OCI-LY7 (cell line): ENCODE data around the gene RASA4B. TPM values are rescaled to one million over a fixed set of nuclear protein-coding genes. Genes with fewer than 3 reads are reported as not detected.
"Not testable (repeated sequence)": the region's sequence is repeated elsewhere in the genome, so short reads cannot be mapped to it uniquely, and the experiment has no call there.

Experiments
- BruUV-seq: library from RNA; stranded (reverse); fragments of 400-500 nt; replicated peaks from 2 replicates; lab custom pipeline; 2021; lab: Mats Ljungman, UMichigan
- CTCF ChIA-PET: fragments of 300-600 bp; sonication (Branson Sonifier 250); formaldehyde crosslinking; loops from one replicate; lab custom pipeline; 2022; ENCODE audit warnings: antibody characterized with exemption; ENCODE audit not compliant: unreplicated experiment; lab: Charles Lee
- POLR2A ChIA-PET: fragments of 300-600 bp; sonication (Branson Sonifier 250); formaldehyde crosslinking; loops from one replicate; lab custom pipeline; 2022; ENCODE audit warnings: antibody characterized with exemption; lab: Charles Lee
- DNase-seq: peaks from one replicate; pipeline ENCODE4 v3.0.0-alpha.2; 2015; ENCODE audit warnings: low spot score
- H2AFZ ChIP-seq: fragments of 200-600 bp; sonication (generic), shearing (Covaris generic); 2 replicates; pipeline ENCODE4 v1.6.1; 2014; ENCODE audit warnings: mild to moderate bottlenecking, antibody characterized with exemption, low read length, moderate library complexity
- H3K27ac ChIP-seq: fragments of 200-600 bp; sonication (generic); 2 replicates; pipeline ENCODE4 v1.5.1; 2014; ENCODE audit warnings: mixed run types, low read depth, mild to moderate bottlenecking, moderate library complexity, low read length, inconsistent platforms; ENCODE audit not compliant: poor library complexity, severe bottlenecking
- H3K36me3 ChIP-seq: fragments of 200-600 bp; sonication (generic); 2 replicates; pipeline ENCODE4 v1.6.1; 2014; ENCODE audit warnings: mild to moderate bottlenecking, antibody characterized with exemption, low read length, moderate library complexity, mixed read lengths; ENCODE audit not compliant: insufficient read depth
- H3K4me1 ChIP-seq: fragments of 200-600 bp; sonication (generic); 2 replicates; pipeline ENCODE4 v1.5.1; 2014; ENCODE audit warnings: mild to moderate bottlenecking, low read length; ENCODE audit not compliant: insufficient read depth, poor library complexity, severe bottlenecking
- H3K4me2 ChIP-seq: fragments of 200-600 bp; sonication (generic); 2 replicates; pipeline ENCODE4 v1.6.1; 2014; ENCODE audit warnings: mild to moderate bottlenecking, low read length
- H3K4me3 ChIP-seq: fragments of 200-600 bp; sonication (generic); 2 replicates; pipeline ENCODE4 v1.5.1; 2014; ENCODE audit warnings: mild to moderate bottlenecking, low read depth, low read length; ENCODE audit not compliant: poor library complexity, severe bottlenecking
- H3K79me2 ChIP-seq: fragments of 200-600 bp; sonication (generic); 2 replicates; pipeline ENCODE4 v1.6.1; 2016; ENCODE audit warnings: low read depth, mild to moderate bottlenecking, low read length, moderate library complexity, mixed read lengths; ENCODE audit not compliant: insufficient read depth
- H3K9me2 ChIP-seq: fragments of 200-600 bp; sonication (generic); 2 replicates; pipeline ENCODE4 v1.6.1; 2016; ENCODE audit warnings: mild to moderate bottlenecking, low read length, mixed read lengths; ENCODE audit not compliant: insufficient read depth
- H3K9me3 ChIP-seq: fragments of 200-600 bp; sonication (generic); 2 replicates; pipeline ENCODE4 v1.6.1; 2014; ENCODE audit warnings: mild to moderate bottlenecking, mixed run types, low read length, mixed read lengths
- H4K20me1 ChIP-seq: fragments of 200-600 bp; sonication (generic); 2 replicates; pipeline ENCODE4 v1.6.1; 2014; ENCODE audit warnings: mild to moderate bottlenecking, antibody characterized with exemption, low read length, moderate library complexity, mixed read lengths; ENCODE audit not compliant: insufficient read depth
- CTCF ChIP-seq: fragments of 200-600 bp; sonication (generic); conservative IDR thresholded peaks from 2 replicates; pipeline ENCODE4 v1.5.1; 2014; ENCODE audit warnings: mild to moderate bottlenecking, antibody characterized with exemption, low read length, moderate library complexity, mixed read lengths
- EZH2phosphoT487 ChIP-seq: fragments of 200-600 bp; sonication (generic); IDR thresholded peaks from 2 replicates; pipeline ENCODE4 v1.6.1; 2018; ENCODE audit warnings: low read depth, borderline replicate concordance, mild to moderate bottlenecking, mixed run types, antibody characterized with exemption, low read length, moderate library complexity, mixed read lengths
- intact Hi-C: fragments of 100-400 bp; cut with micrococcal nuclease; formaldehyde crosslinking; loops from one replicate; pipeline ENCODE4 v1.10.0; 2022; ENCODE audit not compliant: unreplicated experiment
- total RNA-seq, 2 experiments: library from RNA; depleted of rRNA in 1 of 2; stranded (reverse); fragments of >200 nt in 1 of 2; shearing (Covaris generic) in 1 of 2; gene quantifications; 2 replicates each; pipeline ENCODE4 v1.2.3, GENCODE V29; 2014 to 2022

RASA4B gene
- total RNA-seq, 2 experiments from 2014 or later, result 7.2 to 12.8 TPM

- TF ChIP-seq EZH2phosphoT487, result no peak
- no peak for TF ChIP-seq CTCF
- intact Hi-C loops, result no loop called here
- ChIA-PET CTCF (no interaction called here), POLR2A (interaction anchor here (1.0 kb wide), 1 partner anchor 8 kb away, joined by 4 read pairs; no protein-coding TSS in a partner anchor)
- H3K36me3 ChIP-seq, result peaks cover 49% of the 10 kb centered on the region
- no peaks in the 10 kb centered on the region for H3K9me3 ChIP-seq
- H3K9me2 ChIP-seq, result no peaks in the 10 kb centered on the region
- H3K4me1 ChIP-seq, result peaks cover 13% of the 10 kb centered on the region
- no peaks in the 10 kb centered on the region for H4K20me1 ChIP-seq
- no peak for DNase-seq
- BruUV-seq, result no TSS peak
- no peak overlapping the region for H3K4me3 ChIP-seq
- H3K79me2 ChIP-seq, result no peaks in the 10 kb centered on the region
- no peak overlapping the region for H3K27ac ChIP-seq
- no peak overlapping the region for H3K4me2 ChIP-seq
- no peak overlapping the region for H2AFZ ChIP-seq
These were observed 62.0 kb downstream of the RASA4B start for GRCh38 chr7:102455596-102455995.

GRCh38 chr7:102454932-102455331 lies 62.6 kb downstream of the RASA4B start:
- H3K9me3 ChIP-seq, H4K20me1 ChIP-seq, BruUV-seq, H3K4me3 ChIP-seq, H2AFZ ChIP-seq, CTCF ChIA-PET, H3K9me2 ChIP-seq, H3K27ac ChIP-seq, intact Hi-C loops, H3K79me2 ChIP-seq, H3K4me2 ChIP-seq, DNase-seq: not testable (repeated sequence)
- H3K36me3 ChIP-seq, result peaks cover 55% of the 10 kb centered on the region
- POLR2A ChIA-PET, result interaction anchor here (1.0 kb wide), 1 partner anchor 9 kb away, joined by 4 read pairs; no protein-coding TSS in a partner anchor
- peaks cover 20% of the 10 kb centered on the region for H3K4me1 ChIP-seq

- intact Hi-C loops, result no loop called here
- H3K9me3 ChIP-seq, result no peaks in the 10 kb centered on the region
- H4K20me1 ChIP-seq, result no peaks in the 10 kb centered on the region
- H3K27ac ChIP-seq, result no peak overlapping the region
- no peak for TF ChIP-seq CTCF
- TF ChIP-seq EZH2phosphoT487, result no peak
- no peak overlapping the region for H2AFZ ChIP-seq
- H3K79me2 ChIP-seq, result no peaks in the 10 kb centered on the region
- H3K4me3 ChIP-seq, result no peak overlapping the region
- no peaks in the 10 kb centered on the region for H3K9me2 ChIP-seq
- peaks cover 22% of the 10 kb centered on the region for H3K4me1 ChIP-seq
- CTCF ChIA-PET, result no interaction called here
- BruUV-seq, result no TSS peak
- POLR2A ChIA-PET, result no interaction called here
- DNase-seq, result no peak
- H3K4me2 ChIP-seq, result no peak overlapping the region
- H3K36me3 ChIP-seq, result peaks cover 56% of the 10 kb centered on the region
These were observed 63.1 kb downstream of the RASA4B start for GRCh38 chr7:102454468-102454867.
